SK-N-SH (cell line): Measurements from ENCODE around the gene ARL5A. TPM values are rescaled to one million over a fixed set of nuclear protein-coding genes. Genes with fewer than 3 reads are reported as not detected.
A peak's percentile ranks its signal among the peaks of the same experiment; 100 is the strongest.

ENCODE experiments used
- CTCF ChIA-PET: fragments of 300-600, 350-600 bp; formaldehyde crosslinking; extraction: SDS; loops from one replicate; lab custom pipeline; 2021; lab: Yijun Ruan, JAX
- POLR2A ChIA-PET: fragments of 350-600 bp; sonication (Branson Sonifier 250); formaldehyde crosslinking; extraction: SDS; loops from one replicate; lab custom pipeline; 2020; ENCODE audit warnings: antibody characterized with exemption, inconsistent platforms; lab: Yijun Ruan, JAX
- DNase-seq: peaks from one replicate; pipeline ENCODE4 v3.0.0; 2012
- H2AFZ ChIP-seq: fragments of 200-600 bp; sonication (generic); 2 replicates; pipeline ENCODE4 v1.8.1; 2016; ENCODE audit warnings: antibody characterized with exemption, mild to moderate bottlenecking, low read depth
- H3F3A ChIP-seq: fragments of 200-600 bp; sonication (generic); replicated peaks from 2 replicates; pipeline ENCODE3; 2016; ENCODE audit warnings: antibody characterized with exemption, mild to moderate bottlenecking; ENCODE audit not compliant: insufficient read depth
- H3K27ac ChIP-seq, 2 experiments: fragments of 200-500 bp in 1 of 2; fragments of 200-600 bp in 1 of 2; sonication (Bioruptor generic) in 1 of 2; sonication (generic), shearing (Covaris generic) in 1 of 2; 2 replicates each; pipeline versions ENCODE4 v1.5.1 to v1.6.1; 2014 to 2016; ENCODE audit warnings: low read depth in 2 of 2, inconsistent platforms in 1 of 2, low read length in 1 of 2, mild to moderate bottlenecking in 1 of 2, mixed read lengths in 1 of 2
- H3K27me3 ChIP-seq: fragments of 200-600 bp; sonication (generic), shearing (Covaris generic); 2 replicates; pipeline ENCODE4 v1.6.1; 2016; ENCODE audit warnings: mixed run types; ENCODE audit not compliant: insufficient read depth
- H3K36me3 ChIP-seq, 2 experiments: fragments of 200-500 bp in 1 of 2; fragments of 200-600 bp in 1 of 2; sonication (Bioruptor generic) in 1 of 2; sonication (generic) in 1 of 2; replicated peaks in 1 of 2; 2 replicates each; pipeline versions ENCODE3 to v1.5.1; 2014 to 2016; ENCODE audit warnings: low read length in 1 of 2, mild to moderate bottlenecking in 1 of 2; ENCODE audit not compliant: insufficient read depth in 2 of 2, control insufficient read depth in 1 of 2
- H3K4me1 ChIP-seq, 2 experiments: fragments of 200-500 bp in 1 of 2; fragments of 200-600 bp in 1 of 2; sonication (Bioruptor generic) in 1 of 2; sonication (generic), shearing (Covaris generic) in 1 of 2; 2 replicates each; pipeline versions ENCODE4 v1.5.1 to v1.6.1; 2014 to 2016; ENCODE audit warnings: low read depth in 1 of 2, low read length in 1 of 2, mixed run types in 1 of 2; ENCODE audit not compliant: insufficient read depth in 2 of 2, control insufficient read depth in 1 of 2
- H3K4me2 ChIP-seq: fragments of 200-600 bp; sonication (generic), shearing (Covaris generic); 2 replicates; pipeline ENCODE4 v1.6.1; 2017; ENCODE audit warnings: mixed run types
- H3K4me3 ChIP-seq, 2 experiments: fragments of 200-500 bp in 1 of 2; fragments of 200-600 bp in 1 of 2; sonication (Bioruptor generic) in 1 of 2; sonication (generic), shearing (Covaris generic) in 1 of 2; 2 replicates each; pipeline versions ENCODE4 v1.5.1 to v1.8.1; 2014 to 2016; ENCODE audit warnings: low read depth in 2 of 2, inconsistent platforms in 1 of 2, low read length in 1 of 2, mild to moderate bottlenecking in 1 of 2, mixed read lengths in 1 of 2, moderate library complexity in 1 of 2
- H3K79me2 ChIP-seq: fragments of 200-600 bp; sonication (generic); 2 replicates; pipeline ENCODE4 v1.8.1; 2017; ENCODE audit warnings: mild to moderate bottlenecking; ENCODE audit not compliant: insufficient read depth
- H3K9ac ChIP-seq: fragments of 200-600 bp; sonication (generic); 2 replicates; pipeline ENCODE4 v1.6.1; 2017; ENCODE audit warnings: mixed run types
- H3K9me2 ChIP-seq: fragments of 200-600 bp; sonication (generic); 2 replicates; pipeline ENCODE4 v1.6.1; 2017; ENCODE audit warnings: mixed run types
- H3K9me3 ChIP-seq: fragments of 200-600 bp; sonication (generic); 2 replicates; pipeline ENCODE4 v1.6.1; 2017; ENCODE audit warnings: mixed run types, mild to moderate bottlenecking, moderate library complexity
- H4K20me1 ChIP-seq: fragments of 200-600 bp; sonication (generic); 2 replicates; pipeline ENCODE4 v1.6.1; 2017; ENCODE audit warnings: mild to moderate bottlenecking, mixed run types; ENCODE audit not compliant: insufficient read depth
- CHD2 ChIP-seq: fragments of 150-350 bp; IDR thresholded peaks from 2 replicates; pipeline ENCODE4 v1.6.1; 2018; ENCODE audit warnings: low read length; ENCODE audit not compliant: partially characterized antibody
- FOSL2 ChIP-seq: IDR thresholded peaks from 2 replicates; pipeline ENCODE4 v1.4.0; 2012; ENCODE audit warnings: low read depth, mild to moderate bottlenecking, moderate library complexity, borderline replicate concordance
- FOXM1 ChIP-seq: IDR thresholded peaks from 2 replicates; pipeline ENCODE4 v1.4.0; 2012; ENCODE audit warnings: low read depth, mild to moderate bottlenecking
- MAX ChIP-seq: IDR thresholded peaks from 2 replicates; pipeline ENCODE4 v1.4.0; 2012; ENCODE audit warnings: low read depth
- MXI1 ChIP-seq: IDR thresholded peaks from 2 replicates; pipeline ENCODE4 v1.6.1; 2012; ENCODE audit warnings: mild to moderate bottlenecking, low read depth, low read length, improper control_type of control experiment
- NFIC ChIP-seq: IDR thresholded peaks from 2 replicates; pipeline ENCODE4 v1.4.0; 2012; ENCODE audit warnings: borderline replicate concordance
- POLR2AphosphoS5 ChIP-seq: IDR thresholded peaks from 2 replicates; pipeline ENCODE4 v1.6.1; 2012; ENCODE audit warnings: low read depth, low read length
- RAD21 ChIP-seq: IDR thresholded peaks from 2 replicates; pipeline ENCODE4 v1.6.1; 2012; ENCODE audit warnings: mild to moderate bottlenecking, low read length
- RCOR1 ChIP-seq: fragments of 150-350 bp; IDR thresholded peaks from 2 replicates; pipeline ENCODE4 v1.6.1; 2017; ENCODE audit warnings: antibody characterized with exemption, low read length
- RXRA ChIP-seq: IDR thresholded peaks from 2 replicates; pipeline ENCODE4 v1.4.0; 2012; ENCODE audit warnings: low read depth, mild to moderate bottlenecking, borderline replicate concordance
- SMC3 ChIP-seq: IDR thresholded peaks from 2 replicates; pipeline ENCODE4 v1.6.1; 2012; ENCODE audit warnings: low read depth, low read length, improper control_type of control experiment
- TAF1 ChIP-seq: IDR thresholded peaks from 2 replicates; pipeline ENCODE4 v1.6.1; 2012; ENCODE audit warnings: low read depth, mild to moderate bottlenecking, low read length, moderate library complexity, borderline replicate concordance
- TEAD4 ChIP-seq: IDR thresholded peaks from 2 replicates; pipeline ENCODE4 v1.4.0; 2012; ENCODE audit warnings: mild to moderate bottlenecking, borderline replicate concordance; ENCODE audit not compliant: insufficient read depth
- WGBS: methylation state at CpG from one replicate; pipeline ENCODE4 v1.1.6; 2017; ENCODE audit warnings: low lambda C conversion rate; 5-methylcytosine and 5-hydroxymethylcytosine counted together
- polyA plus RNA-seq, 3 experiments: library from polyadenylated mRNA; depleted of rRNA; stranded (reverse); fragments of >200 nt; gene quantifications; 2 replicates each; pipeline ENCODE4 v1.2.3, GENCODE V29; 2012
- TF ChIP-seq, protein P1 (sequence below): fragments of 200-600 bp; sonication (generic); IDR thresholded peaks from 2 replicates; pipeline ENCODE4 v1.6.1; 2017; ENCODE audit warnings: antibody characterized with exemption, mild to moderate bottlenecking, moderate library complexity
- TF ChIP-seq, protein P2 (sequence below): IDR thresholded peaks from 2 replicates; pipeline ENCODE4 v1.4.0; 2012; ENCODE audit warnings: low read depth, borderline replicate concordance
- TF ChIP-seq, protein P3 (sequence below): IDR thresholded peaks from 2 replicates; pipeline ENCODE4 v1.4.0; 2012; ENCODE audit warnings: low read depth, borderline replicate concordance

ARL5A gene
- polyA plus RNA-seq, 1 of the 3 experiments (the other 2 are of a cell fraction): 8.2 TPM

- Histone ChIP-seq H3K27me3 (no peaks in the 10 kb centered on the region), H3K4me2 (no peak overlapping the region), H3K27ac (no peak overlapping the region), H3K36me3 (peaks cover 7 to 12% of the 10 kb centered on the region in 2 experiments), H3K79me2 (no peaks in the 10 kb centered on the region), H3K9me3 (no peaks in the 10 kb centered on the region), H4K20me1 (no peaks in the 10 kb centered on the region), H3K4me1 (peaks cover 0 to 9% of the 10 kb centered on the region in 2 experiments; a peak in 3 of 4 replicates), H3K9ac (no peak overlapping the region), H3K9me2 (no peaks in the 10 kb centered on the region), H3F3A (peaks cover 4% of the 10 kb centered on the region), H3K4me3 (no peak overlapping the region), H2AFZ (no peak overlapping the region)
- 97% methylated on average over 3 of the region's 3 CpGs for WGBS
- ChIA-PET CTCF (no interaction called here), POLR2A (no interaction called here)
- no peak for DNase-seq
- TF ChIP-seq RAD21 (0 out of 2 replicates have a peak, but pooled peaks have one; percentile 8), MXI1 (no peak), FOXM1 (no peak)
- TF ChIP-seq, protein P1, sequence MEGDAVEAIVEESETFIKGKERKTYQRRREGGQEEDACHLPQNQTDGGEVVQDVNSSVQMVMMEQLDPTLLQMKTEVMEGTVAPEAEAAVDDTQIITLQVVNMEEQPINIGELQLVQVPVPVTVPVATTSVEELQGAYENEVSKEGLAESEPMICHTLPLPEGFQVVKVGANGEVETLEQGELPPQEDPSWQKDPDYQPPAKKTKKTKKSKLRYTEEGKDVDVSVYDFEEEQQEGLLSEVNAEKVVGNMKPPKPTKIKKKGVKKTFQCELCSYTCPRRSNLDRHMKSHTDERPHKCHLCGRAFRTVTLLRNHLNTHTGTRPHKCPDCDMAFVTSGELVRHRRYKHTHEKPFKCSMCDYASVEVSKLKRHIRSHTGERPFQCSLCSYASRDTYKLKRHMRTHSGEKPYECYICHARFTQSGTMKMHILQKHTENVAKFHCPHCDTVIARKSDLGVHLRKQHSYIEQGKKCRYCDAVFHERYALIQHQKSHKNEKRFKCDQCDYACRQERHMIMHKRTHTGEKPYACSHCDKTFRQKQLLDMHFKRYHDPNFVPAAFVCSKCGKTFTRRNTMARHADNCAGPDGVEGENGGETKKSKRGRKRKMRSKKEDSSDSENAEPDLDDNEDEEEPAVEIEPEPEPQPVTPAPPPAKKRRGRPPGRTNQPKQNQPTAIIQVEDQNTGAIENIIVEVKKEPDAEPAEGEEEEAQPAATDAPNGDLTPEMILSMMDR: 0 out of 2 replicates have a peak, but pooled peaks have one; percentile 17
Observed at GRCh38 chr2:151777487-151777886, 50.7 kb downstream of the ARL5A start.

DNA sequence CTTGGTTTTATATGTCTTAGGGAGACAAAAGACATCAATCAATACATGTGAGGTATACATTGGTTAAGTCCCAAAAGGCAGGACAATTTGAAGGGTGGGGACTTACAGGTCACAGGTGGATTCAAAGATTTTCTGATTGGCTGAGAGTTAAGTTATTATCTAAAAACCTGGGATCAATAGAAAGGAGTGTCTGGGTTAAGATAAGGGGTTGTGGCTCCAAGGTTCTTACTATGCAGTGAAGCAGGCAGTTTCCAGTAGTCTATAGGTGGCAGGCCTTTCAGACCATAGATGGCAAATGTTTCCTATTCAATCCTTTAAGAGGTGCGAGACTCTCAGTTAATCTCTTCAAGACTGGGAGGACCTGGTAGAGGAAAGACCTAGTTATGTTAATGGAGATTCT is 51.9 kb downstream of the ARL5A start:
- H4K20me1 ChIP-seq: no peaks in the 10 kb centered on the region
- H3F3A ChIP-seq: peaks cover 4% of the 10 kb centered on the region
- H3K9me2 ChIP-seq: no peaks in the 10 kb centered on the region
- no peaks in the 10 kb centered on the region for H3K79me2 ChIP-seq
- H3K36me3 ChIP-seq: peaks cover 5 to 9% of the 10 kb centered on the region in 2 experiments
- H2AFZ ChIP-seq: no peak overlapping the region
- no peak overlapping the region for H3K4me3 ChIP-seq
- no peak overlapping the region for H3K27ac ChIP-seq
- no peaks in the 10 kb centered on the region for H3K9me3 ChIP-seq
- H3K4me1 ChIP-seq: peaks cover 0 to 9% of the 10 kb centered on the region in 2 experiments; a peak in 3 of 4 replicates
- no peaks in the 10 kb centered on the region for H3K27me3 ChIP-seq
- no peak overlapping the region for H3K9ac ChIP-seq
- DNase-seq: no peak
- ChIA-PET CTCF (no interaction called here), POLR2A (no interaction called here)
- no peak overlapping the region for H3K4me2 ChIP-seq
- TF ChIP-seq RCOR1 (no peak), POLR2AphosphoS5 (no peak), TAF1 (no peak), FOSL2 (no peak), NFIC (no peak), SMC3 (no peak), TEAD4 (no peak), RXRA (no peak), MAX (no peak), RAD21 (no peak), CHD2 (no peak)
- TF ChIP-seq, protein P2, sequence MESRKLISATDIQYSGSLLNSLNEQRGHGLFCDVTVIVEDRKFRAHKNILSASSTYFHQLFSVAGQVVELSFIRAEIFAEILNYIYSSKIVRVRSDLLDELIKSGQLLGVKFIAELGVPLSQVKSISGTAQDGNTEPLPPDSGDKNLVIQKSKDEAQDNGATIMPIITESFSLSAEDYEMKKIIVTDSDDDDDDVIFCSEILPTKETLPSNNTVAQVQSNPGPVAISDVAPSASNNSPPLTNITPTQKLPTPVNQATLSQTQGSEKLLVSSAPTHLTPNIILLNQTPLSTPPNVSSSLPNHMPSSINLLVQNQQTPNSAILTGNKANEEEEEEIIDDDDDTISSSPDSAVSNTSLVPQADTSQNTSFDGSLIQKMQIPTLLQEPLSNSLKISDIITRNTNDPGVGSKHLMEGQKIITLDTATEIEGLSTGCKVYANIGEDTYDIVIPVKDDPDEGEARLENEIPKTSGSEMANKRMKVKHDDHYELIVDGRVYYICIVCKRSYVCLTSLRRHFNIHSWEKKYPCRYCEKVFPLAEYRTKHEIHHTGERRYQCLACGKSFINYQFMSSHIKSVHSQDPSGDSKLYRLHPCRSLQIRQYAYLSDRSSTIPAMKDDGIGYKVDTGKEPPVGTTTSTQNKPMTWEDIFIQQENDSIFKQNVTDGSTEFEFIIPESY: no peak
- TF ChIP-seq, protein P3, sequence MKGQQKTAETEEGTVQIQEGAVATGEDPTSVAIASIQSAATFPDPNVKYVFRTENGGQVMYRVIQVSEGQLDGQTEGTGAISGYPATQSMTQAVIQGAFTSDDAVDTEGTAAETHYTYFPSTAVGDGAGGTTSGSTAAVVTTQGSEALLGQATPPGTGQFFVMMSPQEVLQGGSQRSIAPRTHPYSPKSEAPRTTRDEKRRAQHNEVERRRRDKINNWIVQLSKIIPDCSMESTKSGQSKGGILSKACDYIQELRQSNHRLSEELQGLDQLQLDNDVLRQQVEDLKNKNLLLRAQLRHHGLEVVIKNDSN: no peak
- 100% methylated on average over 1 of the region's 1 CpG for WGBS
